ENCODE results near the gene IL25. TPM values are rescaled to one million over a fixed set of nuclear protein-coding genes. Genes with fewer than 3 reads are reported as not detected.

IL25 gene
- total RNA-seq, 1 donor from 2014 or later, result not detected

- DNase-seq (ENCODE audit: missing footprints) (peak; percentile 69), ATAC-seq (peak; percentile 80)
- intact Hi-C loops (cut with DNase I), result no loop called here
Observed at GRCh38 chr14:23365732-23366425, 6.7 kb upstream of the IL25 start.

GRCh38 chr14:23366426-23366921, 6.1 kb upstream of the IL25 start:
- ATAC-seq (peak; percentile 61), DNase-seq (ENCODE audit: missing footprints) (peak; percentile 83)
- intact Hi-C loops (cut with DNase I), result no loop called here

- DNase-seq (ENCODE audit: missing footprints) (no peak), ATAC-seq (no peak)
- intact Hi-C loops (cut with DNase I), result no loop called here
Observed at GRCh38 chr14:23370221-23370620, 2.4 kb upstream of the IL25 start.

GRCh38 chr14:23371865-23372264, 744 bp upstream of the IL25 start:
- ATAC-seq (no peak), DNase-seq (ENCODE audit: missing footprints) (peak; percentile 50)
- intact Hi-C loops (cut with DNase I), result no loop called here

- intact Hi-C loops (cut with DNase I), result no loop called here
- DNase-seq (ENCODE audit: missing footprints), result peak; percentile 21
- no peak for ATAC-seq
Observed at GRCh38 chr14:23373041-23373440, 432 bp downstream of the IL25 start.

GRCh38 chr14:23375527-23376251, 3.1 kb downstream of the IL25 start:
- DNase-seq (ENCODE audit: missing footprints), result peak; percentile 46
- intact Hi-C loops (cut with DNase I), result loop anchor here (5.0 kb wide), 1 partner anchor 108 kb away; no protein-coding TSS in a partner anchor
- ATAC-seq, result no peak

- ATAC-seq (peak; percentile 14), DNase-seq (ENCODE audit: missing footprints) (peak; percentile 73)
- intact Hi-C loops (cut with DNase I), result loop anchor here (5.0 kb wide), 1 partner anchor 109 kb away; no protein-coding TSS in a partner anchor
Observed at GRCh38 chr14:23376482-23377197, 4.0 kb downstream of the IL25 start, which contains the start of gene CMTM5. Gene CMTM5, plus strand, starts transcription at chr14:23377046. Its CDS starts 206 bp downstream, at chr14:23377252.

GRCh38 chr14:23377198-23377550, 4.6 kb downstream of the IL25 start:
- intact Hi-C loops (cut with DNase I), result loop anchor here (5.0 kb wide), 1 partner anchor 110 kb away; no protein-coding TSS in a partner anchor
- ATAC-seq (no peak), DNase-seq (ENCODE audit: missing footprints) (peak; percentile 43)

- ATAC-seq (no peak), DNase-seq (ENCODE audit: missing footprints) (peak; percentile 45)
- intact Hi-C loops (cut with DNase I), result loop anchor here (5.0 kb wide), 1 partner anchor 111 kb away; no protein-coding TSS in a partner anchor
Observed at GRCh38 chr14:23377573-23378563, 5.3 kb downstream of the IL25 start.

- DNase-seq (ENCODE audit: missing footprints) (peak; percentile 67), ATAC-seq (peak; percentile 4)
- intact Hi-C loops (cut with DNase I), result loop anchor here (5.0 kb wide), 1 partner anchor 111 kb away; no protein-coding TSS in a partner anchor
Observed at GRCh38 chr14:23378612-23379220, 6.1 kb downstream of the IL25 start.

GRCh38 chr14:23379366-23380196, 7.0 kb downstream of the IL25 start:
- intact Hi-C loops (cut with DNase I), result loop anchor here (1.0 to 5.0 kb wide), 2 partner anchors 51 to 112 kb away; no protein-coding TSS in a partner anchor
- DNase-seq (ENCODE audit: missing footprints) (peak; percentile 84), ATAC-seq (peak; percentile 46)

GRCh38 chr14:23380197-23380914, 7.7 kb downstream of the IL25 start:
- intact Hi-C loops (cut with DNase I), result loop anchor here (1.0 kb wide), 1 partner anchor 52 kb away; no protein-coding TSS in a partner anchor
- ATAC-seq, result peak; percentile 9
- peak; percentile 65 for DNase-seq (ENCODE audit: missing footprints)

- DNase-seq (ENCODE audit: missing footprints) (peak; percentile 18), ATAC-seq (no peak)
Observed at GRCh38 chr14:23380976-23381375, 8.4 kb downstream of the IL25 start.

GRCh38 chr14:23381871-23382270, 9.3 kb downstream of the IL25 start:
- ATAC-seq, result no peak
- intact Hi-C loops (cut with DNase I), result no loop called here
- no peak for DNase-seq (ENCODE audit: missing footprints)

More at GRCh38 chr14:23380976-23381375, 8.4 kb downstream of the IL25 start:
- intact Hi-C loops (cut with DNase I), result loop anchor here (1.0 kb wide), 1 partner anchor 53 kb away; no protein-coding TSS in a partner anchor

GRCh38 chr14:23382276-23382675, 9.7 kb downstream of the IL25 start:
- intact Hi-C loops (cut with DNase I), result no loop called here
- ATAC-seq (no peak), DNase-seq (ENCODE audit: missing footprints) (no peak)
